Panc1 (cell line): ENCODE measurements around the gene CXCL16.

Experiments
- POLR2AphosphoS5 ChIP-seq: IDR thresholded peaks from 2 replicates; pipeline ENCODE4 v1.6.1; 2012; ENCODE audit warnings: mild to moderate bottlenecking, low read depth, low read length, moderate library complexity
- TF ChIP-seq, protein P1 (sequence below): fragments of 450-650 bp; IDR thresholded peaks from 2 replicates; pipeline ENCODE4 v1.5.1; 2017; ENCODE audit warnings: mild to moderate bottlenecking
- TF ChIP-seq, protein P2 (sequence below), 2 experiments: IDR thresholded peaks; 2 replicates each; pipeline ENCODE4 v1.6.1; 2011 to 2012; ENCODE audit warnings: low read depth in 2 of 2, control low read depth in 1 of 2, low read length in 1 of 2, mild to moderate bottlenecking in 1 of 2, moderate library complexity in 1 of 2; ENCODE audit not compliant: insufficient read depth in 1 of 2

DNA sequence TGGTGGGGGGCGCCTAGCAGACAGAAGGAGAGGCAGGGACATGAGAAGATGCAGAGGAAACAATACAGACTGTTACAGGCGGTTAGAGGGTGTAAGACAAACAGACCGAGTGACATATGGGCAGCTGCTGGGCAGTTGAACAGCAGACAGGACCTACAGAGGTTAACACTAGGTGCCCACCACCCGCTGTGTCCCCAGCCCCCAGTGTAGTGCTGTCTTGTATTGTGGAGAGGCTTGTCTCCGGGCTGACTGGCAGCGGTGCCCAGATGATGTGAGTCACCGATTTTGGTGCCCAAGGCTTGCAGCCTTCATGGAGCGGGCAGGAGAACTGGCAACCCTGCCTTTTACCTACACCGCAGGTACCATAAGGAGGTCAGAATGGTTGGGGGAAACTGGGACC lies 2.4 kb upstream of the CXCL16 start:
- TF ChIP-seq, protein P1, sequence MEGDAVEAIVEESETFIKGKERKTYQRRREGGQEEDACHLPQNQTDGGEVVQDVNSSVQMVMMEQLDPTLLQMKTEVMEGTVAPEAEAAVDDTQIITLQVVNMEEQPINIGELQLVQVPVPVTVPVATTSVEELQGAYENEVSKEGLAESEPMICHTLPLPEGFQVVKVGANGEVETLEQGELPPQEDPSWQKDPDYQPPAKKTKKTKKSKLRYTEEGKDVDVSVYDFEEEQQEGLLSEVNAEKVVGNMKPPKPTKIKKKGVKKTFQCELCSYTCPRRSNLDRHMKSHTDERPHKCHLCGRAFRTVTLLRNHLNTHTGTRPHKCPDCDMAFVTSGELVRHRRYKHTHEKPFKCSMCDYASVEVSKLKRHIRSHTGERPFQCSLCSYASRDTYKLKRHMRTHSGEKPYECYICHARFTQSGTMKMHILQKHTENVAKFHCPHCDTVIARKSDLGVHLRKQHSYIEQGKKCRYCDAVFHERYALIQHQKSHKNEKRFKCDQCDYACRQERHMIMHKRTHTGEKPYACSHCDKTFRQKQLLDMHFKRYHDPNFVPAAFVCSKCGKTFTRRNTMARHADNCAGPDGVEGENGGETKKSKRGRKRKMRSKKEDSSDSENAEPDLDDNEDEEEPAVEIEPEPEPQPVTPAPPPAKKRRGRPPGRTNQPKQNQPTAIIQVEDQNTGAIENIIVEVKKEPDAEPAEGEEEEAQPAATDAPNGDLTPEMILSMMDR = no peak
- no peak for TF ChIP-seq POLR2AphosphoS5
- TF ChIP-seq, protein P2, sequence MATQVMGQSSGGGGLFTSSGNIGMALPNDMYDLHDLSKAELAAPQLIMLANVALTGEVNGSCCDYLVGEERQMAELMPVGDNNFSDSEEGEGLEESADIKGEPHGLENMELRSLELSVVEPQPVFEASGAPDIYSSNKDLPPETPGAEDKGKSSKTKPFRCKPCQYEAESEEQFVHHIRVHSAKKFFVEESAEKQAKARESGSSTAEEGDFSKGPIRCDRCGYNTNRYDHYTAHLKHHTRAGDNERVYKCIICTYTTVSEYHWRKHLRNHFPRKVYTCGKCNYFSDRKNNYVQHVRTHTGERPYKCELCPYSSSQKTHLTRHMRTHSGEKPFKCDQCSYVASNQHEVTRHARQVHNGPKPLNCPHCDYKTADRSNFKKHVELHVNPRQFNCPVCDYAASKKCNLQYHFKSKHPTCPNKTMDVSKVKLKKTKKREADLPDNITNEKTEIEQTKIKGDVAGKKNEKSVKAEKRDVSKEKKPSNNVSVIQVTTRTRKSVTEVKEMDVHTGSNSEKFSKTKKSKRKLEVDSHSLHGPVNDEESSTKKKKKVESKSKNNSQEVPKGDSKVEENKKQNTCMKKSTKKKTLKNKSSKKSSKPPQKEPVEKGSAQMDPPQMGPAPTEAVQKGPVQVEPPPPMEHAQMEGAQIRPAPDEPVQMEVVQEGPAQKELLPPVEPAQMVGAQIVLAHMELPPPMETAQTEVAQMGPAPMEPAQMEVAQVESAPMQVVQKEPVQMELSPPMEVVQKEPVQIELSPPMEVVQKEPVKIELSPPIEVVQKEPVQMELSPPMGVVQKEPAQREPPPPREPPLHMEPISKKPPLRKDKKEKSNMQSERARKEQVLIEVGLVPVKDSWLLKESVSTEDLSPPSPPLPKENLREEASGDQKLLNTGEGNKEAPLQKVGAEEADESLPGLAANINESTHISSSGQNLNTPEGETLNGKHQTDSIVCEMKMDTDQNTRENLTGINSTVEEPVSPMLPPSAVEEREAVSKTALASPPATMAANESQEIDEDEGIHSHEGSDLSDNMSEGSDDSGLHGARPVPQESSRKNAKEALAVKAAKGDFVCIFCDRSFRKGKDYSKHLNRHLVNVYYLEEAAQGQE (IDR thresholded peaks at IDR 0.05; ENCODE audit: insufficient read depth in 1 of 2, low read depth in 2 of 2, low read length in 1 of 2) = no peak
